Neural cell (in vitro differentiated cells): ENCODE results near the gene AVL9. TPM values are rescaled to one million over a fixed set of nuclear protein-coding genes. Genes with fewer than 3 reads are reported as not detected.
"Not testable (repeated sequence)": the region's sequence is repeated elsewhere in the genome, so short reads cannot be mapped to it uniquely, and the experiment has no call there.

Experiments used
- H2AFZ ChIP-seq: fragments of 200-600, 300-800 bp; sonication (generic), shearing (Covaris generic); 2 replicates; pipeline ENCODE4 v1.6.0; 2014; ENCODE audit warnings: low read depth, mild to moderate bottlenecking, antibody characterized with exemption, low read length, moderate library complexity
- H3F3A ChIP-seq: fragments of 200-600 bp; shearing (Covaris generic); 2 replicates; pipeline ENCODE4 v1.6.1; 2016; ENCODE audit warnings: mild to moderate bottlenecking, moderate library complexity, mixed read lengths, antibody characterized with exemption, low read length; ENCODE audit not compliant: insufficient read depth, poor library complexity, severe bottlenecking
- H3K27ac ChIP-seq: fragments of 200-600, 300-800 bp; sonication (generic), shearing (Covaris generic); 2 replicates; pipeline ENCODE4 v1.5.1; 2014; ENCODE audit warnings: mild to moderate bottlenecking, low read length, moderate library complexity
- H3K27me3 ChIP-seq: fragments of 300-800, 200-600 bp; sonication (generic), shearing (Covaris generic); 2 replicates; pipeline ENCODE4 v1.6.0; 2014; ENCODE audit warnings: mild to moderate bottlenecking, low read depth, low read length, moderate library complexity; ENCODE audit not compliant: insufficient read depth
- H3K36me3 ChIP-seq: fragments of 300-800, 200-600 bp; sonication (generic), shearing (Covaris generic); 2 replicates; pipeline ENCODE4 v1.5.1; 2014; ENCODE audit warnings: mild to moderate bottlenecking, antibody characterized with exemption, low read length, moderate library complexity; ENCODE audit not compliant: insufficient read depth
- H3K4me2 ChIP-seq: fragments of 300-800, 200-600 bp; sonication (generic), shearing (Covaris generic); 2 replicates; pipeline ENCODE4 v1.6.0; 2014; ENCODE audit warnings: mild to moderate bottlenecking, low read length
- H3K4me3 ChIP-seq: fragments of 300-800, 200-600 bp; sonication (generic), shearing (Covaris generic); 2 replicates; pipeline ENCODE4 v1.5.1; 2014; ENCODE audit warnings: mild to moderate bottlenecking, low read length, moderate library complexity
- H3K79me2 ChIP-seq: fragments of 200-600 bp; shearing (Covaris generic); replicated peaks from 2 replicates; pipeline ENCODE4 v1.6.0; 2014; ENCODE audit warnings: mild to moderate bottlenecking, low read length, moderate library complexity; ENCODE audit not compliant: insufficient read depth
- H3K9ac ChIP-seq: fragments of 300-800, 200-600 bp; sonication (generic), shearing (Covaris generic); 2 replicates; pipeline ENCODE4 v1.6.1; 2016; ENCODE audit warnings: mild to moderate bottlenecking, low read length, mixed read lengths
- H3K9me2 ChIP-seq: fragments of 200-600 bp; shearing (Covaris generic); 2 replicates; pipeline ENCODE4 v1.6.1; 2016; ENCODE audit warnings: mild to moderate bottlenecking, low read length, mixed read lengths; ENCODE audit not compliant: insufficient read depth
- H3K9me3 ChIP-seq: fragments of 200-600, 300-800 bp; sonication (generic), shearing (Covaris generic); 2 replicates; pipeline ENCODE4 v1.6.1; 2016; ENCODE audit warnings: mild to moderate bottlenecking, mixed run types, low read length, moderate library complexity, mixed read lengths
- H4K20me1 ChIP-seq: fragments of 200-600 bp; shearing (Covaris generic); 2 replicates; pipeline ENCODE4 v1.6.1; 2016; ENCODE audit warnings: mild to moderate bottlenecking, mixed run types; ENCODE audit not compliant: insufficient read depth
- CTCF ChIP-seq: fragments of 450-650 bp; IDR thresholded peaks from 2 replicates; pipeline ENCODE4 v1.5.1; 2014; ENCODE audit warnings: antibody characterized with exemption, mild to moderate bottlenecking, moderate library complexity; ENCODE audit not compliant: poor library complexity, severe bottlenecking
- EP300 ChIP-seq: fragments of 450-650 bp; conservative IDR thresholded peaks from 2 replicates; pipeline ENCODE4 v1.6.1; 2014; ENCODE audit warnings: antibody characterized with exemption, mild to moderate bottlenecking, moderate library complexity; ENCODE audit not compliant: poor library complexity, severe bottlenecking
- EZH2 ChIP-seq: fragments of 200-600, 300-800 bp; shearing (Covaris generic), sonication (generic); IDR thresholded peaks from 2 replicates; pipeline ENCODE4 v1.6.1; 2014; ENCODE audit warnings: antibody characterized with exemption, low read length, borderline replicate concordance, mild to moderate bottlenecking; ENCODE audit not compliant: insufficient read depth, poor library complexity, severe bottlenecking
- MXI1 ChIP-seq: fragments of 450-650 bp; conservative IDR thresholded peaks from 2 replicates; pipeline ENCODE4 v1.6.1; 2014; ENCODE audit warnings: antibody characterized with exemption, mild to moderate bottlenecking; ENCODE audit not compliant: poor library complexity, severe bottlenecking
- POLR2AphosphoS5 ChIP-seq: IDR thresholded peaks from 2 replicates; pipeline ENCODE4 v1.6.1; 2012
- RAD21 ChIP-seq: fragments of 450-650 bp; conservative IDR thresholded peaks from 2 replicates; pipeline ENCODE4 v1.6.1; 2014; ENCODE audit warnings: antibody characterized with exemption, mild to moderate bottlenecking, moderate library complexity
- REST ChIP-seq: IDR thresholded peaks from 2 replicates; pipeline ENCODE4 v1.6.1; 2012; ENCODE audit warnings: borderline replicate concordance
- SMC3 ChIP-seq: fragments of 450-650 bp; conservative IDR thresholded peaks from 2 replicates; pipeline ENCODE4 v1.6.1; 2014; ENCODE audit warnings: antibody characterized with exemption, mild to moderate bottlenecking, moderate library complexity; ENCODE audit not compliant: poor library complexity
- TAF1 ChIP-seq: IDR thresholded peaks from 2 replicates; pipeline ENCODE4 v1.6.1; 2012; ENCODE audit warnings: low read depth
- polyA plus RNA-seq: library from polyadenylated mRNA; depleted of rRNA; stranded (reverse); fragments of >200 nt; gene quantifications from 2 replicates; pipeline ENCODE4 v1.2.3, GENCODE V29; 2014

AVL9 gene
- polyA plus RNA-seq, 1 donor from 2014 or later: 47.2 TPM

- Histone ChIP-seq H3K79me2 (no peaks in the 10 kb centered on the region), H3K36me3 (no peaks in the 10 kb centered on the region), H3K9me3 (no peaks in the 10 kb centered on the region), H3K9me2 (no peaks in the 10 kb centered on the region), H3F3A (no peaks in the 10 kb centered on the region), H4K20me1 (no peaks in the 10 kb centered on the region), H3K4me2 (no peak overlapping the region), H3K27ac (no peak overlapping the region), H3K27me3 (no peaks in the 10 kb centered on the region), H2AFZ (no peak overlapping the region), H3K9ac (no peak overlapping the region), H3K4me3 (no peak overlapping the region)
- TF ChIP-seq REST (no peak), RAD21 (no peak), MXI1 (no peak), EP300 (no peak), TAF1 (no peak), SMC3 (no peak), EZH2 (no peak), POLR2AphosphoS5 (no peak), CTCF (no peak)
These were observed 32.8 kb upstream of the AVL9 start for GRCh38 chr7:32462451-32462850.

GRCh38 chr7:32462977-32463376 lies 32.3 kb upstream of the AVL9 start:
- Histone ChIP-seq H3K36me3 (no peaks in the 10 kb centered on the region), H3K4me3 (no peak overlapping the region), H3K27ac (no peak overlapping the region), H3K4me2 (no peak overlapping the region), H3K79me2 (no peaks in the 10 kb centered on the region), H3K9me2 (no peaks in the 10 kb centered on the region), H3K9ac (no peak overlapping the region), H2AFZ (no peak overlapping the region), H3K9me3 (no peaks in the 10 kb centered on the region), H3F3A (no peaks in the 10 kb centered on the region), H4K20me1 (no peaks in the 10 kb centered on the region), H3K27me3 (no peaks in the 10 kb centered on the region)
- no peak for TF ChIP-seq EZH2
- TF ChIP-seq CTCF: no peak
- TF ChIP-seq RAD21: no peak
- no peak for TF ChIP-seq SMC3

- H3K27me3 ChIP-seq, H2AFZ ChIP-seq, H3K9ac ChIP-seq, H3K36me3 ChIP-seq, H3K79me2 ChIP-seq, H3K27ac ChIP-seq, H4K20me1 ChIP-seq, H3K4me3 ChIP-seq, H3K9me3 ChIP-seq, H3K4me2 ChIP-seq, H3F3A ChIP-seq, H3K9me2 ChIP-seq: not testable (repeated sequence)
These were observed 30.5 kb upstream of the AVL9 start for GRCh38 chr7:32464641-32465416.

- not testable (repeated sequence) for H3K9me2 ChIP-seq, H3K36me3 ChIP-seq, H3K4me2 ChIP-seq, H3K27ac ChIP-seq, H4K20me1 ChIP-seq, H3K27me3 ChIP-seq, H3F3A ChIP-seq, H3K9ac ChIP-seq, H3K9me3 ChIP-seq, H3K79me2 ChIP-seq, H3K4me3 ChIP-seq, H2AFZ ChIP-seq
These were observed 25.3 kb upstream of the AVL9 start for GRCh38 chr7:32470004-32470403.
